Activated CD8-positive, alpha-beta T cell treated with anti-CD3 and anti-CD28 coated beads for 36 hours (primary cell): ENCODE results near the gene CAMK1D. TPM values are rescaled to one million over a fixed set of nuclear protein-coding genes. Genes with fewer than 3 reads are reported as not detected.

Source experiments
- ATAC-seq: fragments of 200-7000 bp; cut with Tn5 transposase; one replicate; pipeline ENCODE4 v1.10.0; 2021; ENCODE audit warnings: mild to moderate bottlenecking, moderate library complexity
- CTCF ChIA-PET: fragments of 350-600 bp; sonication (Branson Sonifier 250); formaldehyde crosslinking; loops from one replicate; lab custom pipeline; 2021; ENCODE audit warnings: antibody characterized with exemption; lab: Charles Lee
- POLR2A ChIA-PET: fragments of 350-600 bp; sonication (Branson Sonifier 250); formaldehyde crosslinking; loops from one replicate; lab custom pipeline; 2021; ENCODE audit warnings: antibody characterized with exemption; lab: Charles Lee
- DNase-seq: peaks from one replicate; pipeline ENCODE4 v3.0.0-alpha.2; 2020
- H3K27ac Mint-ChIP-seq: one replicate; pipeline ENCODE4 v1.8.0; 2021; ENCODE audit warnings: mild to moderate bottlenecking, mixed read lengths
- H3K27me3 Mint-ChIP-seq: one replicate; pipeline ENCODE4 v1.8.0; 2021; ENCODE audit warnings: mixed read lengths
- H3K36me3 Mint-ChIP-seq: one replicate; pipeline ENCODE4 v1.8.0; 2021; ENCODE audit warnings: low read depth, mixed read lengths
- H3K4me1 Mint-ChIP-seq: one replicate; pipeline ENCODE4 v1.8.0; 2021; ENCODE audit warnings: low read depth, mixed read lengths
- H3K4me3 Mint-ChIP-seq: one replicate; pipeline ENCODE4 v1.8.0; 2021; ENCODE audit warnings: mild to moderate bottlenecking, moderate library complexity, mixed read lengths
- H3K9me3 Mint-ChIP-seq: one replicate; pipeline ENCODE4 v1.8.0; 2021; ENCODE audit warnings: mixed read lengths
- intact Hi-C: fragments of 100-400 bp; cut with micrococcal nuclease; formaldehyde crosslinking; loops from one replicate; pipeline ENCODE4 v1.10.0; 2022
- total RNA-seq, 2 experiments: library from RNA; stranded (reverse); gene quantifications; one replicate each; pipeline ENCODE4 v1.2.3, GENCODE V29; 2021
- TF ChIP-seq, protein P1 (sequence below): fragments of 200-600 bp; IDR thresholded peaks from one replicate; pipeline ENCODE4 v1.8.0; 2022; ENCODE audit warnings: antibody characterized with exemption, mild to moderate bottlenecking

Gene CAMK1D
- total RNA-seq, 2 experiments from 2014 or later, result 13.8 TPM

DNA sequence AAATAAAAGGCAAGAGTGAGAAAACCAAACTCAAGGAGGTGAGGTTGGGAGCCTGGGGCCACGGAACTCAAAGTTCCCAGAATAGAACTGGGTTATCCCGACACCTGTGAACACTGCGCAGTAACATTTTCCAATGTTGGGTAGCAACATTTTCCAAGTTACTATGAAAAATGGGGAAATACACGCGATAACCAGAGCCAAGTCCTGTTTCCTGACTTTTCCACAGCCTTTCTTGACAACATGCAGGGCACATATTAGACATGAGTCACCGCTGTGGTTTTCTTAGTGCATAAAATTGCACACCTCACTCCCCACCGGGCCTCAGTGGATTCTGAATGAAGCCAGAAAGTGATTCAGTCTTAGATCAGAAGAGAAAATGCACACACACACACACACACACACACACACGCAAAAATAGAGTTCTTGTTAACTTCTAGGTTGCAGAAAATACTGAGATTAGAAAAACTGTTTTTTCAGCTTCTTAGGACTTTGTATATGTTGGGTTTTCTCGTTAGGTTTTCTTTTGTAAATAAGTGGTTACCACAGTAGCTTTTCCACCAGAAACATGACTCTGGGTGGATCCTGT lies 70.0 kb downstream of the CAMK1D start:
- CTCF ChIA-PET, result interaction anchor here (0.7 kb wide), 1 partner anchor 8 kb away, joined by 4 read pairs; no protein-coding TSS in a partner anchor
- TF ChIP-seq, protein P1, sequence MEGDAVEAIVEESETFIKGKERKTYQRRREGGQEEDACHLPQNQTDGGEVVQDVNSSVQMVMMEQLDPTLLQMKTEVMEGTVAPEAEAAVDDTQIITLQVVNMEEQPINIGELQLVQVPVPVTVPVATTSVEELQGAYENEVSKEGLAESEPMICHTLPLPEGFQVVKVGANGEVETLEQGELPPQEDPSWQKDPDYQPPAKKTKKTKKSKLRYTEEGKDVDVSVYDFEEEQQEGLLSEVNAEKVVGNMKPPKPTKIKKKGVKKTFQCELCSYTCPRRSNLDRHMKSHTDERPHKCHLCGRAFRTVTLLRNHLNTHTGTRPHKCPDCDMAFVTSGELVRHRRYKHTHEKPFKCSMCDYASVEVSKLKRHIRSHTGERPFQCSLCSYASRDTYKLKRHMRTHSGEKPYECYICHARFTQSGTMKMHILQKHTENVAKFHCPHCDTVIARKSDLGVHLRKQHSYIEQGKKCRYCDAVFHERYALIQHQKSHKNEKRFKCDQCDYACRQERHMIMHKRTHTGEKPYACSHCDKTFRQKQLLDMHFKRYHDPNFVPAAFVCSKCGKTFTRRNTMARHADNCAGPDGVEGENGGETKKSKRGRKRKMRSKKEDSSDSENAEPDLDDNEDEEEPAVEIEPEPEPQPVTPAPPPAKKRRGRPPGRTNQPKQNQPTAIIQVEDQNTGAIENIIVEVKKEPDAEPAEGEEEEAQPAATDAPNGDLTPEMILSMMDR, result no peak
- Mint-ChIP-seq H3K9me3 (no peaks in the 10 kb centered on the region), H3K27me3 (no peaks in the 10 kb centered on the region), H3K36me3 (peaks cover under 1% of the 10 kb centered on the region), H3K27ac (peak overlapping the region; percentile 51), H3K4me1 (peaks cover 40% of the 10 kb centered on the region), H3K4me3 (no peak overlapping the region)
- ATAC-seq, result peak; percentile 97
- intact Hi-C loops, result no loop called here
- POLR2A ChIA-PET, result interaction anchor here (0.5 to 2.7 kb wide), 5 partner anchors 14 to 96 kb away, joined by 3 to 8 read pairs (median 4); no protein-coding TSS in a partner anchor
- DNase-seq, result peak; percentile 91

DNA sequence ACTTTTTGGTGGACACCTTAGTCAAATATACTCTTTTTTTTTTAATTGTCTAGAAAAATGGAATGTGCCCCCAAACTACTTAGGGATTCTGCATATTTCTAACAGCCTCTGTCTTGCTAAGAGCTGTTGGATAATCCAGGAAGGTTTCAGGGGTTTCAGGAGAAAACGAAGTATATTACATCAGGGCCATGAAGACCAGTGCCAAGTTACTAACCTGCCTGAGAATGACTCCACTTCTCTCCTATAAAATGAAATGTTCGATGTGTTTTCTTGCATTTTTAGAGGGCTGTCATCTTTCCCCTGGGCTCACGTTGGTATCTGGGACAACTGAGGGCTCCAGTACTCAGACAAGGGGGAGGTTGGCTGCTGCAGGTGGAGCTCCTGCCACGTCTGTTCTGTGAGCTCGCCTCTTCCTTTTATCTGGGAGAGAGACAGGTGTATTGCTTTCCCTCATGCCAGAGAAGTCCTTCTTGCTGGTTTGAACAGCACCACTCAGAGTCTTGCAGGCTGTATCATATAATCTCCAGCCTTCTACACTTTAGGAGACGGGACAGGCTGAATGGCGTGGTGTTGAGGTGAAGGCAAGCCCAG lies 71.3 kb downstream of the CAMK1D start:
- no peaks in the 10 kb centered on the region for H3K27me3 Mint-ChIP-seq
- ChIA-PET POLR2A (interaction anchor here (1.0 kb wide), 1 partner anchor 257 kb away, joined by 3 read pairs; no protein-coding TSS in a partner anchor), CTCF (interaction anchor here (0.9 to 1.2 kb wide), 2 partner anchors 47 to 290 kb away, joined by 3 to 4 read pairs; no protein-coding TSS in a partner anchor)
- no peak for ATAC-seq
- no peak overlapping the region for H3K27ac Mint-ChIP-seq
- intact Hi-C loops, result no loop called here
- peaks cover 40% of the 10 kb centered on the region for H3K4me1 Mint-ChIP-seq
- H3K4me3 Mint-ChIP-seq, result no peak overlapping the region
- no peaks in the 10 kb centered on the region for H3K9me3 Mint-ChIP-seq
- peaks cover 2% of the 10 kb centered on the region for H3K36me3 Mint-ChIP-seq
- TF ChIP-seq, protein P1, result no peak
- no peak for DNase-seq

DNA sequence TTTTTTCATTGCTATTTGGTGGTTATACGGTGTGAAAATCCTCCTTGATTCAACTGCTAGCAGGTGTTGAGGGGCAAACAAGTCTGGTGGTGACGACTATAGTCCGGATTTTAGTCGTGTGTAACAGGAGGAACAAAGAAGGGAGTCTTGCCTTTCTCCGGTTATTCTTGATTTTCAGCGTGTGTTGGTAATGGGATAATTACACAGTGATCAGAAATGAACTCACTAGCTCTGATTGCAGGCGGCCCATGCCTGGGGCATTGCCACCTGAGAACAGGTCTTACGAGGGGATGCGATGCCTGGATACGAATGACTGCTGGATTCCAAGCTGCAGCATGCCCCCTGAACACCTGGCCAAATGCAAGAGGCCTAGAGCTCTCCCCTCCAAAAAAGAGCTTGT lies 72.8 kb downstream of the CAMK1D start:
- Mint-ChIP-seq H3K9me3 (no peaks in the 10 kb centered on the region), H3K36me3 (peaks cover 2% of the 10 kb centered on the region), H3K4me1 (peaks cover 39% of the 10 kb centered on the region), H3K4me3 (no peak overlapping the region), H3K27ac (no peak overlapping the region), H3K27me3 (no peaks in the 10 kb centered on the region)
- no peak for DNase-seq
- intact Hi-C loops, result no loop called here
- CTCF ChIA-PET, result interaction anchor here (1.3 kb wide), 1 partner anchor 9 kb away, joined by 4 read pairs; no protein-coding TSS in a partner anchor
- no peak for ATAC-seq
- TF ChIP-seq, protein P1, result no peak
- POLR2A ChIA-PET, result interaction anchor here (0.7 kb wide), 1 partner anchor 72 kb away, joined by 3 read pairs; no protein-coding TSS in a partner anchor

DNA sequence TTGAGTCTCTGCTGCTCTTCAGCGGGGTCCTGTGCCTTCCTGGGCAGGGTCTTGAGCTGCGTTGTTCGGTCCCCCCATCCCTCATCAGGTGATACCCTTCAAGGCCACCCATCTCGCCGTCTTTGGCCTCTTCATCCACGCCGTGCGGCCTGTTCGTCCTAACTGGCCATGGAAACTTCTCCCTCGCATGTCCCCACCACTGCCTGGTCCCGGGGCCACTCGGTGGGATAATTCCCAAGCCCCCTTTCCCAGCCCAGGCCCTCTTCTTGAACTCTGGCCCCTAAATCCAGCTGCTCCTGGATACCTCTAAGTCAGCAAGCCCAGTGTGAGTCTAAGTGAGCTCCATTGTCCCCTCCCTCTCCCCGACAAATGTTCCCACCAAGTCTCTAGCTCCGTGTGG lies 74.5 kb downstream of the CAMK1D start:
- no peak overlapping the region for H3K27ac Mint-ChIP-seq
- DNase-seq, result no peak
- intact Hi-C loops, result no loop called here
- H3K9me3 Mint-ChIP-seq, result no peaks in the 10 kb centered on the region
- POLR2A ChIA-PET, result interaction anchor here (0.7 kb wide), 1 partner anchor 202 kb away, joined by 3 read pairs; no protein-coding TSS in a partner anchor
- H3K4me1 Mint-ChIP-seq, result peaks cover 32% of the 10 kb centered on the region
- peaks cover 2% of the 10 kb centered on the region for H3K36me3 Mint-ChIP-seq
- TF ChIP-seq, protein P1, result no peak
- ATAC-seq, result no peak
- CTCF ChIA-PET, result no interaction called here
- no peaks in the 10 kb centered on the region for H3K27me3 Mint-ChIP-seq
- H3K4me3 Mint-ChIP-seq, result no peak overlapping the region

DNA sequence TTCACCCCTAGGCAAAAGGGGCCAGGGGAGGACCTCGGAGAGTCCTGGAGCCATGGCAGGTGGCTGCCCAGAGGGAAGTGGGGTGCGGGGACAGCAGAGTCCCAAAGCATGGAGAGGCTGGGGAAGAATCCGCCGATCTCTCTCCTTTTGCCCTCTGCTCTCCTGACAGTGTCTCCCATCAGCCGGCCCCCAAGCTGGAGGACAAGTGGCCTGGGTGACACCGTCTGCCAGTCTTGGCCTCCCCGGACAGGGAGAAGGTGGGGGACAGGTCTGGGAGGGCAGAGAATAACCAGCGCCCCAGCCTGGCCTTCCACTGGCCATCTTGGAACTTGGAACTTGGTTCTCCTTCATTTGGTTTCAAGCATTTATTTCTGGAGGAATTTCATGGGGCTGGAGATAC lies 77.9 kb downstream of the CAMK1D start:
- peaks cover 2% of the 10 kb centered on the region for H3K36me3 Mint-ChIP-seq
- peaks cover 12% of the 10 kb centered on the region for H3K4me1 Mint-ChIP-seq
- no peak overlapping the region for H3K27ac Mint-ChIP-seq
- no peaks in the 10 kb centered on the region for H3K27me3 Mint-ChIP-seq
- H3K9me3 Mint-ChIP-seq, result no peaks in the 10 kb centered on the region
- POLR2A ChIA-PET, result interaction anchor here (0.6 kb wide), 1 partner anchor 39 kb away, joined by 4 read pairs; no protein-coding TSS in a partner anchor
- CTCF ChIA-PET, result no interaction called here
- no peak for ATAC-seq
- intact Hi-C loops, result no loop called here
- DNase-seq, result no peak
- no peak overlapping the region for H3K4me3 Mint-ChIP-seq
- TF ChIP-seq, protein P1, result no peak
